GM12873 (cell line): Measurements from ENCODE around the gene MRPS7.

Source experiments
- TF ChIP-seq, protein P1 (sequence below): IDR thresholded peaks from 2 replicates; pipeline ENCODE4 v1.5.1; 2012; ENCODE audit warnings: low read depth, mild to moderate bottlenecking, moderate library complexity, low read length, control low read depth; ENCODE audit not compliant: insufficient read depth; ENCODE audit errors: missing control alignments

MRPS7 gene

DNA sequence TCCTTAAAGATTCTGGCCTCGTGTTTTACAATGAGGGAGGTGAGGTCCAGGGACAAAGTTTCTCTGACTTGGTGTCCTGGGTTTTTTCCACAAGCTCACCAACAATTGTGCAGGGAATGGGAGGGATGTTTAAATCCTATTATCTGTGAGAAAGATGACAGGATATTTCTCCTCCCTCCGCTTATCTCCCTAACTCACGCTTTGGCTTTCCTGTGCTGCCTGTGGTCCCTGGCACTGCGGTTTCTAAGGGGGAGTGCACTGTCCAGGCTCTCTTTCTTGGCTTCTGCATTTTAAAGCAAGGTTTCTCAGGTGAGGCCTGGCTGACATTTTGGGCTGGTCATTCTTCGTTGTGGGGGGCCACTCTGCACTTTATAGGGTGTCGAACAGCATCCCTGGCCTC is 16.7 kb upstream of the MRPS7 start:
- TF ChIP-seq, protein P1, sequence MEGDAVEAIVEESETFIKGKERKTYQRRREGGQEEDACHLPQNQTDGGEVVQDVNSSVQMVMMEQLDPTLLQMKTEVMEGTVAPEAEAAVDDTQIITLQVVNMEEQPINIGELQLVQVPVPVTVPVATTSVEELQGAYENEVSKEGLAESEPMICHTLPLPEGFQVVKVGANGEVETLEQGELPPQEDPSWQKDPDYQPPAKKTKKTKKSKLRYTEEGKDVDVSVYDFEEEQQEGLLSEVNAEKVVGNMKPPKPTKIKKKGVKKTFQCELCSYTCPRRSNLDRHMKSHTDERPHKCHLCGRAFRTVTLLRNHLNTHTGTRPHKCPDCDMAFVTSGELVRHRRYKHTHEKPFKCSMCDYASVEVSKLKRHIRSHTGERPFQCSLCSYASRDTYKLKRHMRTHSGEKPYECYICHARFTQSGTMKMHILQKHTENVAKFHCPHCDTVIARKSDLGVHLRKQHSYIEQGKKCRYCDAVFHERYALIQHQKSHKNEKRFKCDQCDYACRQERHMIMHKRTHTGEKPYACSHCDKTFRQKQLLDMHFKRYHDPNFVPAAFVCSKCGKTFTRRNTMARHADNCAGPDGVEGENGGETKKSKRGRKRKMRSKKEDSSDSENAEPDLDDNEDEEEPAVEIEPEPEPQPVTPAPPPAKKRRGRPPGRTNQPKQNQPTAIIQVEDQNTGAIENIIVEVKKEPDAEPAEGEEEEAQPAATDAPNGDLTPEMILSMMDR = no peak

DNA sequence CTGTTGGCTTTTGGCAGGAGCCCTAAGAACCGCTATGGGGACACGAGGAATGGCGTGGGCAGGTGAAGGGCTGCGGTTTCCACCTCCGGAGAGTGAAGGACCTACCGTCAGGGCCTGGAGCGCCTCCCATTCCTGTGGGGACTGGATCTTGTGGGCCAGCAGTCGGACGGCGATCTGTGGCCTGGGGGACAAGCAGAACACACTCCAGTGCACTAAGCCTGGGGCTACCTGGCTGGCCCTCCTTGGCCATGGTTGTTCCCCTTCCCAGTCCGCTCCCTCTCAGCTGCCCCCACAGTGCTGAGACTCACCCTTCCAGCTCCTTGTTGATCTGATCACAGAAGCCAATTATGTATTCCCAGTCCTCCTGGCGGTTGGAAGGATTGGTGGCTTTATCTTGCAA is 15.3 kb upstream of the MRPS7 start:
- TF ChIP-seq, protein P1 = no peak

DNA sequence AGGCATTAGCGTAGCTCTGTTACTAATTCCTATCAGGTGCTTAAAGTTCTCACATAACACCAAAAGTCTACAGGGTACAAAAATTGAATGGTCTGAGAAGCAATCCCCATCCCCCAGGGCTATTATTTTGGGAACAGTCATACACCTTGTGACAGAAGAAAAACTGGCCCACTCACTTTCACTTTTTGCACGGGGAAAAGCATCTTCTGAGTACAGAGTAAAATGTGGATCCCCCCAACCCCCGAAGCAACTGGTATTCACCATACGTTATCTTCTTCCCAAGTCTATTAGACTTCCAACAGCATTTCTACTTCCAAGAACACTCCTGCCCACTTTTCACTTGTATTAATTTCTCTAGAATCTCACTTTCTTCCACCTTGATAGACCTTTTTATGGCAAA is 12.1 kb upstream of the MRPS7 start:
- TF ChIP-seq, protein P1 = no peak

DNA sequence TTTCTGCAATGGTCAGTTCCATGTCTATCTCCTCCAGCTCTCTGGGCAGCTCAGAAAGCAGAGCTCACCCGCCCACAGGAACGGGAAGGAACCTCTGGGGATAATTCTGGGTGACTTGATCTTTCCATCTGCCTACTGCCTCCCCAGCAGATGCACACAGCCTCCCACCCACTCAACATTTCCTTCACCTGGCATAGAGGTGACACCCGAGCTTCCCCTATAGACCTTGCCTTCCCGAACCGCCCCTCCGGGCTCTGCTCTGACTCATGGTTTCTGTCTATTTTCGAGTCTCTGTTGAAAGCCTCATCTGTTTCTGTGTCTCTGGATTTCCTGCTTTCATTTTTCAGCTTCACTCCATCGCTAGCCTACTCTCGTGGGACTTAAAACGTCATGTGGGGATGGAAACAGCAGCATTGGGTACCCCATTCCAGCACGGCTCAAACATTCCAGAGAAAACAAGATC is 11.6 kb upstream of the MRPS7 start:
- TF ChIP-seq, protein P1 = no peak

DNA sequence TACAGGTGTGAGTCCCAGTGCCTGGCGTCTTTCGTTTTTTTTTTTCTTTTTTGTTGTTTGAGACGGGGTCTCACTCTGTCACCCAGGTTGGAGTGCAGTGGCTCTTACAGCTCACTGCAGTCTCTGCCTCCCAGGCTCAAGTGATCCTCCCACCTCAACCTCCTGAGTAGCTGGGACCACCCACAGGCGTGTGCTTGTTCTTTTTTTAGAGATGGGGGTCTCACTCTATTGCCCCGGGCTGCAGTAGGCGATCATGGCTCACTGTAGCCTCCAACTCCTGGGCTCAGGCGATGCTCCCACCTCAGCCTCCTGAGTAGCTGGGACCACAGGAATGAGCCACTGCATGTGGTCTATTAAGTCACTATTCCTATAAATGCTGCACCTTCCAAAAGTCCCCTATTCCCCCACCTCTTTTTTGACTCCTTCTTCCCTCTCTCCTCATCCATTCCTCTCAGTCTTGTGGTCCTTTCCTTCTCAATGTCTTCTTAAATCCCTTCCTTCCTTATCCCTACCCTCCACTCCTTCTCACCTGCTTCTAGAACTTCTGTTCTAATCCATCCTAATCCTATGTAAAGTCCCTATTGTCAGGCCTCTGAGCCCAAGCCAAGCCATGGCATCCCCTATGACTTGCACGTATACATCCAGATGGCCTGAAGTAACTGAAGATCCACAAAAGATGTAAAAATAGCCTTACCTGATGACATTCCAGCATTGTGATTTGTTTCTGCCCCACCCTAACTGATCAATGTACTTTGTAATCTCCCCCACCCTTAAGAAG is 9.5 kb upstream of the MRPS7 start:
- TF ChIP-seq, protein P1 = no peak

DNA sequence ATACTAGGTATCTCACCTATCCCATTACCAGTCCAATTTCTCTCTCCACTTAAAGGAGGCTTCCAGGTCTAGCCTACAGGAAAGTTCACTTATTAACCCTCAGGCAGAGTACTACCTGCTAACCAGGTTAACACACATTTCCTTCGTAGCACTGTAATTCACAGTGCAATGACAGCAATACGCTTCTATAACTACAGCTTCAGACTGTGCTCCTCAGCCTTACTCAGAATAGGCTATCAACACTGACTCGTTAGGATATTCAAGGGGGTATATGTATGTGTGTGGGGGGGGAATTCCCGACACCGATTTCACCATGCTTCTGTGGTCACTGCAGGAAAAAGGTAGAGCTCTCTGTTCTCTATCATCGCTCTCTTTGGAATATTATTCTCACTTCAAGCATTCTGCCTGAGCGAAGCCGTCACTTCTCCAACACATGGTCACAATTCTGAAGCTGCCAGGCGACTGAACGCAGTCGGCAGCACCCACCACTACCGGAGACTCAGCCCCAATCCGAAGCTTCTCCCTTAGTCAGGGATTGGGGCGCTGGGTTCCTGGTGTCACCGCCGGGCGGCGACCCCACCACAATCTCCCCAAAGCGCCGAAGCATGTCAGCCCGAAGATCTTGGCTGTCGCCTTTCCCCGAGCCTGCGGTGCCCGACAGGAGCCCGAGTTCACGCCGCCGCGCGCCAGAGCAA is 891 bp upstream of the MRPS7 start:
- TF ChIP-seq, protein P1 = no peak

DNA sequence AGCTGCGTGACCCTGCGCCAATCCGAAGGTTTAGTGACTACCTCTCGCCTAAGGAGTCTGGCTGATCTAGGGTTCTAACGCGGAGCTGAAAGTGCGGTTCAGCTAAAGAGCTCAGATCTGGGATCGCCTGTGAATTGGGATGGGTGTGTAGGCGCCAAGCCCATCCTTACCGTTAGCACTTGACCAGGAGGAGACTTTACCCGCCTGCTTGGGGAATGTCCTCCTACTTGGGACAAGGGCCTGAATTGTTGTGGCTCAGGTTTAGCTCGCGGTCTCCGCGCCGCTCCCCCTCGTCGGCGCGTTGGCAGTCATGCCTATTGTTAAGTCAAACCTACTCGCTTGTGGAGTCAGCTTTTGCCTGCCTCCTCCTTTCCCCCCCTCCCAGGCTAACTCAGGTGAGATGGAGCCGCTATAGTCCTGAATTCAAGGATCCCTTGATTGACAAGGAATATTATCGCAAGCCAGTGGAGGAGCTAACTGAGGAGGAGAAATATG is 480 bp downstream of the MRPS7 start:
- TF ChIP-seq, protein P1 = no peak
